ENCODE results near the gene RARRES2. TPM values are rescaled to one million over a fixed set of nuclear protein-coding genes. Genes with fewer than 3 reads are reported as not detected.
"Not testable (repeated sequence)": the region's sequence is repeated elsewhere in the genome, so short reads cannot be mapped to it uniquely, and the experiment has no call there.

Gene RARRES2
- total and polyA plus RNA-seq, 9 donors: 40.2 to 85.1 (median 56.7) TPM

- 60% methylated on average over 5 of the region's 5 CpGs for WGBS (ENCODE audit: insufficient coverage)
- no peak overlapping the region for H3K4me3 ChIP-seq (ENCODE audit: low read length)
- peak overlapping the region; percentile 24 for H3K27ac ChIP-seq (ENCODE audit: low read length)
- no peaks in the 10 kb centered on the region for H3K27me3 ChIP-seq (ENCODE audit: control insufficient read depth, insufficient read depth, low read length)
- peaks cover 9% of the 10 kb centered on the region for H3K4me1 ChIP-seq (ENCODE audit: control insufficient read depth, insufficient read depth, low read length)
- no peaks in the 10 kb centered on the region for H3K36me3 ChIP-seq (ENCODE audit: control insufficient read depth, insufficient read depth, low read length)
- DNase-seq: peak; percentile 44
- no peaks in the 10 kb centered on the region for H3K9me3 ChIP-seq (replicated peaks; ENCODE audit: control insufficient read depth, low read depth, low read length)
Measured at GRCh38 chr7:150311711-150312110, 29.7 kb downstream of the RARRES2 start.

GRCh38 chr7:150311146-150311545 is 30.3 kb downstream of the RARRES2 start:
- no peak overlapping the region for H3K27ac ChIP-seq (ENCODE audit: low read length)
- WGBS (ENCODE audit: insufficient coverage): 72% methylated on average over 4 of the region's 4 CpGs
- no peak for DNase-seq
- H3K4me1 ChIP-seq (ENCODE audit: control insufficient read depth, insufficient read depth, low read length): peaks cover 9% of the 10 kb centered on the region
- no peak overlapping the region for H3K4me3 ChIP-seq (ENCODE audit: low read length)
- H3K36me3 ChIP-seq (ENCODE audit: control insufficient read depth, insufficient read depth, low read length): no peaks in the 10 kb centered on the region
- H3K9me3 ChIP-seq (replicated peaks; ENCODE audit: control insufficient read depth, low read depth, low read length): no peaks in the 10 kb centered on the region
- H3K27me3 ChIP-seq (ENCODE audit: control insufficient read depth, insufficient read depth, low read length): no peaks in the 10 kb centered on the region

GRCh38 chr7:150308575-150308974 is 32.9 kb downstream of the RARRES2 start:
- Histone ChIP-seq H3K27ac (ENCODE audit: low read length) (no peak overlapping the region), H3K4me1 (ENCODE audit: control insufficient read depth, insufficient read depth, low read length) (peaks cover 9% of the 10 kb centered on the region), H3K9me3 (replicated peaks; ENCODE audit: control insufficient read depth, low read depth, low read length) (no peaks in the 10 kb centered on the region), H3K4me3 (ENCODE audit: low read length) (no peak overlapping the region), H3K36me3 (ENCODE audit: control insufficient read depth, insufficient read depth, low read length) (no peaks in the 10 kb centered on the region), H3K27me3 (ENCODE audit: control insufficient read depth, insufficient read depth, low read length) (no peaks in the 10 kb centered on the region)
- DNase-seq: no peak

- DNase-seq: no peak
- no peaks in the 10 kb centered on the region for H3K36me3 ChIP-seq (ENCODE audit: control insufficient read depth, insufficient read depth, low read length)
- peaks cover 7% of the 10 kb centered on the region for H3K4me1 ChIP-seq (ENCODE audit: control insufficient read depth, insufficient read depth, low read length)
- H3K4me3 ChIP-seq (ENCODE audit: low read length): no peak overlapping the region
- no peaks in the 10 kb centered on the region for H3K9me3 ChIP-seq (replicated peaks; ENCODE audit: control insufficient read depth, low read depth, low read length)
- H3K27ac ChIP-seq (ENCODE audit: low read length): no peak overlapping the region
- 81% methylated on average over 9 of the region's 9 CpGs for WGBS (ENCODE audit: insufficient coverage)
- no peaks in the 10 kb centered on the region for H3K27me3 ChIP-seq (ENCODE audit: control insufficient read depth, insufficient read depth, low read length)
Measured at GRCh38 chr7:150307904-150308303, 33.5 kb downstream of the RARRES2 start.

- Histone ChIP-seq H3K27ac (ENCODE audit: low read length) (no peak overlapping the region), H3K4me1 (ENCODE audit: control insufficient read depth, insufficient read depth, low read length) (peaks cover 5% of the 10 kb centered on the region), H3K4me3 (ENCODE audit: low read length) (no peak overlapping the region), H3K36me3 (ENCODE audit: control insufficient read depth, insufficient read depth, low read length) (no peaks in the 10 kb centered on the region), H3K9me3 (replicated peaks; ENCODE audit: control insufficient read depth, low read depth, low read length) (no peaks in the 10 kb centered on the region), H3K27me3 (ENCODE audit: control insufficient read depth, insufficient read depth, low read length) (no peaks in the 10 kb centered on the region)
- 55% methylated on average over 1 of the region's 3 CpGs for WGBS (ENCODE audit: insufficient coverage)
- DNase-seq: no peak
Measured at GRCh38 chr7:150307129-150307528, 34.3 kb downstream of the RARRES2 start.

GRCh38 chr7:150306377-150306776 is 35.1 kb downstream of the RARRES2 start:
- not testable (repeated sequence) for H3K27me3 ChIP-seq (ENCODE audit: control insufficient read depth, insufficient read depth, low read length); H3K36me3 ChIP-seq (ENCODE audit: control insufficient read depth, insufficient read depth, low read length); H3K9me3 ChIP-seq (replicated peaks; ENCODE audit: control insufficient read depth, low read depth, low read length); H3K4me1 ChIP-seq (ENCODE audit: control insufficient read depth, insufficient read depth, low read length); H3K27ac ChIP-seq (ENCODE audit: low read length); DNase-seq; H3K4me3 ChIP-seq (ENCODE audit: low read length)
- WGBS (ENCODE audit: insufficient coverage): 66% methylated on average over 2 of the region's 5 CpGs

- not testable (repeated sequence) for H3K27me3 ChIP-seq (ENCODE audit: control insufficient read depth, insufficient read depth, low read length); H3K27ac ChIP-seq (ENCODE audit: low read length); H3K4me1 ChIP-seq (ENCODE audit: control insufficient read depth, insufficient read depth, low read length); H3K4me3 ChIP-seq (ENCODE audit: low read length); H3K9me3 ChIP-seq (replicated peaks; ENCODE audit: control insufficient read depth, low read depth, low read length); H3K36me3 ChIP-seq (ENCODE audit: control insufficient read depth, insufficient read depth, low read length); DNase-seq
- WGBS (ENCODE audit: insufficient coverage): no CpG with 5 or more reads among the region's 2 CpGs
Measured at GRCh38 chr7:150305903-150306284, 35.5 kb downstream of the RARRES2 start.

- not testable (repeated sequence) for H3K27ac ChIP-seq (ENCODE audit: low read length); H3K9me3 ChIP-seq (replicated peaks; ENCODE audit: control insufficient read depth, low read depth, low read length); H3K36me3 ChIP-seq (ENCODE audit: control insufficient read depth, insufficient read depth, low read length); H3K4me1 ChIP-seq (ENCODE audit: control insufficient read depth, insufficient read depth, low read length); H3K4me3 ChIP-seq (ENCODE audit: low read length); H3K27me3 ChIP-seq (ENCODE audit: control insufficient read depth, insufficient read depth, low read length); DNase-seq
- WGBS (ENCODE audit: insufficient coverage): 100% methylated on average over 2 of the region's 11 CpGs
Measured at GRCh38 chr7:150305259-150305902, 36.0 kb downstream of the RARRES2 start.

GRCh38 chr7:150304499-150305258 is 36.8 kb downstream of the RARRES2 start:
- not testable (repeated sequence) for H3K27ac ChIP-seq (ENCODE audit: low read length); H3K9me3 ChIP-seq (replicated peaks; ENCODE audit: control insufficient read depth, low read depth, low read length); H3K27me3 ChIP-seq (ENCODE audit: control insufficient read depth, insufficient read depth, low read length); H3K4me3 ChIP-seq (ENCODE audit: low read length); H3K4me1 ChIP-seq (ENCODE audit: control insufficient read depth, insufficient read depth, low read length); H3K36me3 ChIP-seq (ENCODE audit: control insufficient read depth, insufficient read depth, low read length); DNase-seq
- no CpG with 5 or more reads among the region's 8 CpGs for WGBS (ENCODE audit: insufficient coverage)

GRCh38 chr7:150302908-150303310 is 38.5 kb downstream of the RARRES2 start:
- not testable (repeated sequence) for H3K9me3 ChIP-seq (replicated peaks; ENCODE audit: control insufficient read depth, low read depth, low read length); H3K27ac ChIP-seq (ENCODE audit: low read length); H3K4me3 ChIP-seq (ENCODE audit: low read length); DNase-seq; H3K4me1 ChIP-seq (ENCODE audit: control insufficient read depth, insufficient read depth, low read length); H3K27me3 ChIP-seq (ENCODE audit: control insufficient read depth, insufficient read depth, low read length); H3K36me3 ChIP-seq (ENCODE audit: control insufficient read depth, insufficient read depth, low read length)
- no CpG with 5 or more reads among the region's 1 CpG for WGBS (ENCODE audit: insufficient coverage)

Measured in muscle of leg (tissue), 11 donors.